SK-N-SH treated with all-trans-retinoic acid at 6 μM for 48 hours (cell line): ENCODE results near the gene TRABD2B.

Experiments used
- ARNTL ChIP-seq: fragments of 450-650 bp; formaldehyde crosslinking; IDR thresholded peaks from 2 replicates; pipeline ENCODE4 v1.5.0; 2020; ENCODE audit warnings: low read depth, mild to moderate bottlenecking, moderate library complexity, borderline replicate concordance
- CSDC2 ChIP-seq: fragments of 250-450 bp; sonication (Bioruptor Pico); IDR thresholded peaks from 2 replicates; pipeline ENCODE4 v1.5.0; 2020; ENCODE audit warnings: mild to moderate bottlenecking, moderate library complexity
- ESRRG ChIP-seq: fragments of 250-450 bp; sonication (Bioruptor Pico); IDR thresholded peaks from 2 replicates; pipeline ENCODE4 v1.6.1; 2021; ENCODE audit warnings: mild to moderate bottlenecking
- GLIS3 ChIP-seq: fragments of 250-450 bp; sonication (Bioruptor Pico); IDR thresholded peaks from 2 replicates; pipeline ENCODE4 v1.5.0; 2020; ENCODE audit warnings: mild to moderate bottlenecking, moderate library complexity
- ISL1 ChIP-seq: fragments of 250-450 bp; sonication (Bioruptor Pico); IDR thresholded peaks from 2 replicates; pipeline ENCODE4 v2.1.2; 2022; ENCODE audit warnings: mild to moderate bottlenecking, moderate library complexity
- OSR1 ChIP-seq: fragments of 250-450 bp; sonication (Bioruptor Pico); IDR thresholded peaks from 2 replicates; pipeline ENCODE4 v1.8.0; 2022; ENCODE audit warnings: moderate library complexity, mild to moderate bottlenecking, inconsistent platforms
- PPARA ChIP-seq: fragments of 250-450 bp; sonication (Bioruptor Pico); IDR thresholded peaks from 2 replicates; pipeline ENCODE4 v1.5.0; 2020; ENCODE audit warnings: mild to moderate bottlenecking, borderline replicate concordance
- ZC3H10 ChIP-seq: fragments of 250-450 bp; sonication (Bioruptor Pico); IDR thresholded peaks from 2 replicates; pipeline ENCODE4 v1.5.1; 2021; ENCODE audit warnings: mild to moderate bottlenecking, moderate library complexity
- ZFP30 ChIP-seq: fragments of 450-650 bp; formaldehyde crosslinking; IDR thresholded peaks from 2 replicates; pipeline ENCODE4 v1.5.0; 2022; ENCODE audit warnings: mild to moderate bottlenecking, moderate library complexity
- ZNF565 ChIP-seq: fragments of 450-650 bp; formaldehyde crosslinking; conservative IDR thresholded peaks from 2 replicates; pipeline ENCODE4 v1.5.0; 2020; ENCODE audit warnings: low read depth, mild to moderate bottlenecking, moderate library complexity
- ZNF70 ChIP-seq: fragments of 450-650 bp; formaldehyde crosslinking; IDR thresholded peaks from 2 replicates; pipeline ENCODE4 v1.5.0; 2020; ENCODE audit warnings: mild to moderate bottlenecking, moderate library complexity
- ZNF8 ChIP-seq: fragments of 450-650 bp; formaldehyde crosslinking; IDR thresholded peaks from 2 replicates; pipeline ENCODE4 v1.5.0; 2020; ENCODE audit warnings: mild to moderate bottlenecking, moderate library complexity
- TF ChIP-seq, protein P1 (sequence below): fragments of 250-450 bp; sonication (Bioruptor Pico); IDR thresholded peaks from 2 replicates; pipeline ENCODE4 v1.8.0; 2020; ENCODE audit warnings: mild to moderate bottlenecking, moderate library complexity, borderline replicate concordance
- TF ChIP-seq, protein P2 (sequence below): fragments of 250-450 bp; sonication (Bioruptor Pico); IDR thresholded peaks from 2 replicates; pipeline ENCODE4 v1.5.0; 2020; ENCODE audit warnings: mild to moderate bottlenecking, moderate library complexity

DNA sequence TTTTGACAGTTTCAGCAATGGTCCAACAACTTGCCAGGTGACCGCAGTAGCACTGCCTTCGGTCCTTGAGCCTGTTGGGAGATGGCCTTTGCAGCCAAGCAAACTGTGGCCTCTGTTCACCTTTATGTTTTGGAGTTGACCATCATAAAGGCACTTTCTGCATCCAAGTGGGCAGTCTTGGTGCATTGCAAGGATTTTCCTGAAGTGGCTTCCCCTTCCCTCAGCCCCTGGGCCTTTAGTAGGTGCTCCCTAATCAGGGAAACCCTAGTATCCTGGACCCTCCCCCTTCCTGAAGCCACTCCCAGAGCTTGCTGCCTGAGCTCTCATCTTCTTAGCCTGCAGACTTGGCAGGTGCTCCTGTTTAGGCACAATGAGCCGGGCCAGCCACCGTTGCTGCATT lies 140.2 kb downstream of the TRABD2B start:
- TF ChIP-seq, protein P1, sequence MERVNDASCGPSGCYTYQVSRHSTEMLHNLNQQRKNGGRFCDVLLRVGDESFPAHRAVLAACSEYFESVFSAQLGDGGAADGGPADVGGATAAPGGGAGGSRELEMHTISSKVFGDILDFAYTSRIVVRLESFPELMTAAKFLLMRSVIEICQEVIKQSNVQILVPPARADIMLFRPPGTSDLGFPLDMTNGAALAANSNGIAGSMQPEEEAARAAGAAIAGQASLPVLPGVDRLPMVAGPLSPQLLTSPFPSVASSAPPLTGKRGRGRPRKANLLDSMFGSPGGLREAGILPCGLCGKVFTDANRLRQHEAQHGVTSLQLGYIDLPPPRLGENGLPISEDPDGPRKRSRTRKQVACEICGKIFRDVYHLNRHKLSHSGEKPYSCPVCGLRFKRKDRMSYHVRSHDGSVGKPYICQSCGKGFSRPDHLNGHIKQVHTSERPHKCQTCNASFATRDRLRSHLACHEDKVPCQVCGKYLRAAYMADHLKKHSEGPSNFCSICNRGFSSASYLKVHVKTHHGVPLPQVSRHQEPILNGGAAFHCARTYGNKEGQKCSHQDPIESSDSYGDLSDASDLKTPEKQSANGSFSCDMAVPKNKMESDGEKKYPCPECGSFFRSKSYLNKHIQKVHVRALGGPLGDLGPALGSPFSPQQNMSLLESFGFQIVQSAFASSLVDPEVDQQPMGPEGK: no peak
- TF ChIP-seq GLIS3 (CRISPR knock-in tag) (no peak), ESRRG (CRISPR knock-in tag) (no peak), ISL1 (CRISPR knock-in tag) (no peak), OSR1 (CRISPR knock-in tag) (no peak), ZNF8 (CRISPR knock-in tag) (no peak), ZNF565 (CRISPR knock-in tag) (no peak), ZNF70 (CRISPR knock-in tag) (no peak), ARNTL (no peak), PPARA (CRISPR knock-in tag) (no peak), ZC3H10 (CRISPR knock-in tag) (no peak), CSDC2 (CRISPR knock-in tag) (no peak), ZFP30 (CRISPR knock-in tag) (no peak)
- TF ChIP-seq, protein P2, sequence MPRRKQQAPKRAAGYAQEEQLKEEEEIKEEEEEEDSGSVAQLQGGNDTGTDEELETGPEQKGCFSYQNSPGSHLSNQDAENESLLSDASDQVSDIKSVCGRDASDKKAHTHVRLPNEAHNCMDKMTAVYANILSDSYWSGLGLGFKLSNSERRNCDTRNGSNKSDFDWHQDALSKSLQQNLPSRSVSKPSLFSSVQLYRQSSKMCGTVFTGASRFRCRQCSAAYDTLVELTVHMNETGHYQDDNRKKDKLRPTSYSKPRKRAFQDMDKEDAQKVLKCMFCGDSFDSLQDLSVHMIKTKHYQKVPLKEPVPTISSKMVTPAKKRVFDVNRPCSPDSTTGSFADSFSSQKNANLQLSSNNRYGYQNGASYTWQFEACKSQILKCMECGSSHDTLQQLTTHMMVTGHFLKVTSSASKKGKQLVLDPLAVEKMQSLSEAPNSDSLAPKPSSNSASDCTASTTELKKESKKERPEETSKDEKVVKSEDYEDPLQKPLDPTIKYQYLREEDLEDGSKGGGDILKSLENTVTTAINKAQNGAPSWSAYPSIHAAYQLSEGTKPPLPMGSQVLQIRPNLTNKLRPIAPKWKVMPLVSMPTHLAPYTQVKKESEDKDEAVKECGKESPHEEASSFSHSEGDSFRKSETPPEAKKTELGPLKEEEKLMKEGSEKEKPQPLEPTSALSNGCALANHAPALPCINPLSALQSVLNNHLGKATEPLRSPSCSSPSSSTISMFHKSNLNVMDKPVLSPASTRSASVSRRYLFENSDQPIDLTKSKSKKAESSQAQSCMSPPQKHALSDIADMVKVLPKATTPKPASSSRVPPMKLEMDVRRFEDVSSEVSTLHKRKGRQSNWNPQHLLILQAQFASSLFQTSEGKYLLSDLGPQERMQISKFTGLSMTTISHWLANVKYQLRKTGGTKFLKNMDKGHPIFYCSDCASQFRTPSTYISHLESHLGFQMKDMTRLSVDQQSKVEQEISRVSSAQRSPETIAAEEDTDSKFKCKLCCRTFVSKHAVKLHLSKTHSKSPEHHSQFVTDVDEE (CRISPR knock-in tag): no peak
